Pancreas (tissue), 10 donors: ENCODE data around the gene ATF4. TPM values are rescaled to one million over a fixed set of nuclear protein-coding genes. Genes with fewer than 3 reads are reported as not detected.

ENCODE experiments used
- ATAC-seq, 4 donors: fragments of 200-7000 bp; cut with Tn5 transposase; one replicate each; pipeline versions ENCODE4 v1.8.0 to v1.9.1; 2020; ENCODE audit warnings: mild to moderate bottlenecking in 4 of 4, moderate library complexity in 4 of 4
- DNase-seq, 6 donors: peaks; one replicate each; pipeline ENCODE4 v3.0.0-alpha.2; 2020
- FAIRE-seq: peaks from 2 replicates; lab custom pipeline; 2012; peaks lifted over from hg19 to GRCh38; lab: Jason Lieb, UNC
- H3K27ac ChIP-seq, 4 donors: fragments of 200-600 bp; sonication (generic); 1 replicate in 3 of 4; 2 replicates in 1 of 4; pipeline versions ENCODE4 v1.5.0 to v1.8.0; 2020
- H3K27me3 ChIP-seq, 4 donors: fragments of 200-600 bp; one replicate each; pipeline ENCODE4 v1.8.0; 2021
- H3K36me3 ChIP-seq, 3 donors: fragments of 200-600 bp; sonication (generic) in 1 of 3; one replicate each; pipeline versions ENCODE4 v1.5.0 to v1.8.0; 2020 to 2021
- H3K4me1 ChIP-seq, 3 donors: fragments of 200-600 bp; one replicate each; pipeline ENCODE4 v1.8.0; 2021
- H3K4me3 ChIP-seq, 4 donors: fragments of 200-600 bp; sonication (generic) in 2 of 4; one replicate each; pipeline versions ENCODE4 v1.5.0 to v1.8.0; 2020 to 2021
- H3K9me3 ChIP-seq, 4 donors: fragments of 200-600 bp; one replicate each; pipeline ENCODE4 v1.8.0; 2021
- WGBS, 2 donors: extraction: QIAGEN DNeasy Blood & Tissue Kit; methylation state at CpG; one replicate each; pipeline ENCODE4 v1.1.7; 2013; 5-methylcytosine and 5-hydroxymethylcytosine counted together
- intact Hi-C, 3 donors: fragments of 100-400 bp; cut with DNase I; formaldehyde crosslinking; loops; one replicate each; pipeline versions ENCODE4 v1.11.1 to v1.14.2; 2022
- polyA plus RNA-seq, 2 donors: library from polyadenylated mRNA; stranded (reverse); fragments of 200-250 nt; gene quantifications; one replicate each; pipeline ENCODE4 v1.2.3, GENCODE V29; 2013
- total RNA-seq, 6 donors: library from RNA; stranded (reverse); fragmentation: NEBNext Ultra II Directional in 4 of 6; extraction: Animal tissue kit (Norgen Biotek cat#: 25700) in 4 of 6; gene quantifications; one replicate each; pipeline versions ENCODE4 v1.2.1 to v1.2.4, GENCODE V29; 2021 to 2023
- TF ChIP-seq, protein P1 (sequence below), 4 donors: fragments of 200-600 bp; sonication (generic) in 3 of 4; IDR thresholded peaks; one replicate each; pipeline versions ENCODE4 v1.5.0 to v1.8.0; 2021; ENCODE audit warnings: antibody characterized with exemption in 4 of 4
- donor health status: healthy with polysubstance abuse.
- donor health status: DM: no; HTN: no; CAD: no; lungs with moderate emphysema.
- donor health status: DM: no; HTN: no; CAD: no.
- donor health status: control.
- donor health status: control.
- donor health status: Bipolar disorder and iron deficiency.
- donor health status: DM: yes; HTN: yes; CAD: no.
- donor health status: DM: no; HTN: no; CAD: no.
- donor health status: DM: no; HTN: no; CAD: no.
- donor health status: DM: yes; HTN: yes; CAD: no.

The ATF4 gene
- total and polyA plus RNA-seq, 8 donors = 155 to 472 (median 258) TPM

DNA sequence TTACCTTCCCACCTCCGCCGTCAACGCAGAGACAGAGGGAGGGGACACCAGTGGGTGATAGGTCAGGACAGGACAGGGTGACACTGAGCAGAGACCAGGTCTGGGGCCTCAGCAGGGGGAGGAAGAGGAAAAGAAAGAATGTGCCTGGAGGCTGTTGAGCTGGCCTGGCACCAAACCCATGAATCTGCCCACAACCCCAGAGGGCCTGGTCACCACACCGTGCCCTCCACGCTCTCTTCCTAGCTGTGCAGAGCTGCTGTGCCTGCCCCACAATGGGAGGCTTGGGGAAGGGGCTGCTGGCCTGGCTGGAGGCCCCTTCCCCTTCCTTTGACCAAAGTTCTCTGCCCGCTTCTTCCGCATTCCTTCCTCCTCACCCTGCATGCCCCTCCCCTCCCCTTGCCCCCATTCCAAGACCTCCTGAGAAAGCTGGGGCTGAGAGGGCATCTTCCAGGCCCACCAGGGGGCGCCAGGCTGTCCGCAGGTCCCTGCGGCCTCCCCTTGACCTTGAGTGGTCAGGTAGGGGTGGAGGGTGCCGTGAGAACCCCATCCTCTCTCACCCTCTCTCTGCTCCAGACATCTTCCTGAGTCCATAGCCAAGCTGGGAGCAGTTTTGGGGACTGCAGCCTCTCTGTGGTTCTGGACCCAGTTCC lies 39.2 kb downstream of the ATF4 start:
- 45 to 60% methylated on average over 11 of the region's 11 CpGs for WGBS, 2 donors
- Histone ChIP-seq H3K27me3 (peaks cover 0 to 9% (median 2%) of the 10 kb centered on the region in 4 donors), H3K4me1 (peaks cover 0 to 5% (median 0%) of the 10 kb centered on the region in 3 donors), H3K36me3 (no peaks in the 10 kb centered on the region), H3K4me3 (no peak overlapping the region), H3K27ac (no peak overlapping the region), H3K9me3 (no peaks in the 10 kb centered on the region)
- DNase-seq (no peak), FAIRE-seq (no peak), ATAC-seq (peak in 2 of 4 donors; percentile 12 to 47)
- intact Hi-C loops = no loop called here
- TF ChIP-seq, protein P1, sequence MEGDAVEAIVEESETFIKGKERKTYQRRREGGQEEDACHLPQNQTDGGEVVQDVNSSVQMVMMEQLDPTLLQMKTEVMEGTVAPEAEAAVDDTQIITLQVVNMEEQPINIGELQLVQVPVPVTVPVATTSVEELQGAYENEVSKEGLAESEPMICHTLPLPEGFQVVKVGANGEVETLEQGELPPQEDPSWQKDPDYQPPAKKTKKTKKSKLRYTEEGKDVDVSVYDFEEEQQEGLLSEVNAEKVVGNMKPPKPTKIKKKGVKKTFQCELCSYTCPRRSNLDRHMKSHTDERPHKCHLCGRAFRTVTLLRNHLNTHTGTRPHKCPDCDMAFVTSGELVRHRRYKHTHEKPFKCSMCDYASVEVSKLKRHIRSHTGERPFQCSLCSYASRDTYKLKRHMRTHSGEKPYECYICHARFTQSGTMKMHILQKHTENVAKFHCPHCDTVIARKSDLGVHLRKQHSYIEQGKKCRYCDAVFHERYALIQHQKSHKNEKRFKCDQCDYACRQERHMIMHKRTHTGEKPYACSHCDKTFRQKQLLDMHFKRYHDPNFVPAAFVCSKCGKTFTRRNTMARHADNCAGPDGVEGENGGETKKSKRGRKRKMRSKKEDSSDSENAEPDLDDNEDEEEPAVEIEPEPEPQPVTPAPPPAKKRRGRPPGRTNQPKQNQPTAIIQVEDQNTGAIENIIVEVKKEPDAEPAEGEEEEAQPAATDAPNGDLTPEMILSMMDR (IDR thresholded peaks at IDR 0.05) = peak in 2 of 4 donors; percentile 6 to 10

DNA sequence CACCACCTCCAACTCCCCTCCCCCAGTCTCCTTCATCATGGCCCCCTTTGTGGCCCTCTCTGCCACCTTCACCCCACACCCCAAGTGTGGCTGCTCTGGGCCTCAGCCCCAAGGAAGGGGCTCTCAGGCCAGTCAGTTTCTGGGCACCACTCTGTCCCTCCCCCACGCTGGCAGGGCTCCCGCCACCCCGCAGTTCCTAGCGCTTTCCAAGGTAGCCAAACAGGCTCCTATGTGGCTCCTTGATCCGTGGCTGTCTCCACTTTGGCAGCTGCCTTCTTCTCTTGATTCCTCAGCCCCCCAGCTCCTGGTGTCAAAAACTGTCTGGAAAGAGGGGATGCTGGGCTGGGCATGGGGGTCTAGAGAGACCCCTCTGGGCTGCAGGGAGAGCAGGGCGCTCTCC lies 39.8 kb downstream of the ATF4 start:
- Histone ChIP-seq H3K27me3 (peaks cover 0 to 9% (median 2%) of the 10 kb centered on the region in 4 donors), H3K9me3 (no peaks in the 10 kb centered on the region), H3K36me3 (no peaks in the 10 kb centered on the region), H3K27ac (no peak overlapping the region), H3K4me3 (no peak overlapping the region), H3K4me1 (peaks cover 0 to 5% (median 0%) of the 10 kb centered on the region in 3 donors)
- ATAC-seq (no peak), FAIRE-seq (no peak), DNase-seq (no peak)
- TF ChIP-seq, protein P1 (IDR thresholded peaks at IDR 0.05) = no peak
- WGBS, 2 donors = 36 to 38% methylated on average over 6 of the region's 6 CpGs
- intact Hi-C loops = no loop called here

DNA sequence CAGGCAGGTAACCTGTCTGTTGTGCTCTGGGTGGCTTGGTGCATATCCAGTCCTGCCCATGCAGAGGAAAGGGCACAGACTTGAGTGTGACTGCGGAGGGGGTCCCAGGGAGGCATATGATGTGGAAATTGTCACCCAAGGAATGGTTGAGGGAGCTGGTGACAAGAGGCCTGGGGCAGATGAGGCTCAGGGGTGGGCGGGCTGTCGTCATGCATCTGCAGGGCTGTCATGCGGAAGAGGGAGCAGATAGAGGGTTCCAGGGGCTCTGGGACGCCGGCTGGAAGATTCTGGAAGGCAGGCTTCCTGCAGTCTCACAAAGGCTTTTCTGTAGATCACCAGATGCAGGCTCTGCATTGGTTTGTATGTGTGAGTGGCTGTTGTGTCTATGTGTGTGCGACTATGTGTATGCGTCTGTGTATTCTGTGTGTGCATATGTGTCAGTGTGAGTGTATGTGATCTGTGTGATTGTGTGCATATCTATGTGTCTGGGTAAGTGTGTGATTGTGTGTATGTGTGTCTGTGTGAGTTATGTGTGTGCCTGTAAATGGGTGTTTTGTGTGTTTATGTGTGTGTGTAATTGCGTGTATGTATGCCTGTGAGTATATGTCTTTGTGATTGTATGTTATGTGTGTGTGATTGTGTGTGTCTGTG lies 42.6 kb downstream of the ATF4 start:
- WGBS, 2 donors = 70 to 79% methylated on average over 9 of the region's 9 CpGs
- TF ChIP-seq, protein P1 (IDR thresholded peaks at IDR 0.05) = no peak
- no peaks in the 10 kb centered on the region for H3K27me3 ChIP-seq

DNA sequence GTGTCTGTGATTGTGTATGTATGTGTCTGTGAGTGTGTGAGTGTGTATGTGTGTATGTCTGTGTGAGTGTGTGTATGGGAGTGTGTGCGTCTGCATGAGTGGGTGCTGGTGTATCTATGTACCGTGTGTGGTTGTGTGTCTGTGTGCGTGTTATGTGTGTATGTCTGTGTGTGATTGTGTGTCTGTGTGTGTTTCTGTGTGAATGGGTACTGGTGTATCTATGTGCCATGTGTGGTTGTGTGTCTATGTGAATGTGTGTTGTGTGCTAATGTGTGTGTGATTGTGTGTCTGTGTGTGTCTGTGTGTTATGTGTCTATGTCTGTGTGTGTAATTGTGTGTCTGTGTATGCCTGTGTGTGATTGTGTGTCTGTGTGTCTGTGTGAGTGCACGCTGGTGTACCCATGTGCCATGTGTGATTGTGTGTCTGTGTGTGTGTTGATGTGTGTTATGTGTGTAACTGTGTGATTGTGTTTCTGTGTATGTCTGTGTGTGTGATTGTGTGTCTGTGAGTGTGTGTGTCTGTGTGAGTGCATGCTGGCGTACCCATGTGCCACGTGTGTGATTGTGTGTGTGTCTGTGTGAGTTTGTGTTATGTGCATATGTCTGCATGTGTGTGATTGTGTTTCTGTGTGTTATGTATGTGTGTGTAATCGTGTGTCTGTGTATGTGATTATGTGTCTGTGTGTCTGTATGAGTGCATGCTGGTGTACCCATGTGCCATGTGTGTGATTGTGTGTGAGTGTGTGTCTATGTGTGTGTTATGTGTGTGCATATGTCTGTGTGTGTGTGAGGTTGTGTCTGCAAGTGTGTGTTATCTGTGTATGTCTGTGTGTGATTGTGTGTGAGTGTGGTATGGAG lies 43.4 kb downstream of the ATF4 start:
- Histone ChIP-seq H3K4me1 (no peaks in the 10 kb centered on the region), H3K27me3 (no peaks in the 10 kb centered on the region), H3K27ac (no peak overlapping the region), H3K36me3 (no peaks in the 10 kb centered on the region), H3K4me3 (no peak overlapping the region), H3K9me3 (no peaks in the 10 kb centered on the region)
- FAIRE-seq = no peak
- TF ChIP-seq, protein P1 (IDR thresholded peaks at IDR 0.05) = no peak
- WGBS, 2 donors = 69 to 78% methylated on average over 7 of the region's 7 CpGs
- no peak for DNase-seq
- intact Hi-C loops = no loop called here
- ATAC-seq = no peak

More for the DNA sequence above, 42.6 kb downstream of the ATF4 start:
- no peak for DNase-seq
- Histone ChIP-seq H3K27ac (no peak overlapping the region), H3K36me3 (no peaks in the 10 kb centered on the region), H3K4me3 (no peak overlapping the region), H3K4me1 (peaks cover 0 to 4% (median 0%) of the 10 kb centered on the region in 3 donors), H3K9me3 (no peaks in the 10 kb centered on the region)
- intact Hi-C loops = no loop called here
- FAIRE-seq = no peak
- ATAC-seq = no peak
